Transverse colon (tissue), 3 donors: ENCODE results near the gene RRAGD.

Experiments used
- CTCF ChIP-seq, 5 experiments: fragments of 200-600 bp in 3 of 5; fragments of 450-650 bp in 2 of 5; sonication (generic) in 3 of 5; IDR thresholded peaks; 1 replicate in 2 of 5; 2 replicates in 3 of 5; pipeline ENCODE4 v1.5.1; 2016 to 2017; ENCODE audit warnings: antibody characterized with exemption in 5 of 5, inconsistent platforms in 3 of 5, mild to moderate bottlenecking in 2 of 5, moderate library complexity in 1 of 5
- EP300 ChIP-seq: sonication (generic); formaldehyde crosslinking; IDR thresholded peaks from one replicate; pipeline ENCODE4 v1.6.1; 2017; ENCODE audit warnings: antibody characterized with exemption, low read depth

GRCh38 chr6:89443658-89444057 lies 31.6 kb upstream of the RRAGD start:
- TF ChIP-seq CTCF (IDR thresholded peaks at IDR 0.05) (no peak), EP300 (no peak)
